ENCODE data around the gene GALNT14.

DNA sequence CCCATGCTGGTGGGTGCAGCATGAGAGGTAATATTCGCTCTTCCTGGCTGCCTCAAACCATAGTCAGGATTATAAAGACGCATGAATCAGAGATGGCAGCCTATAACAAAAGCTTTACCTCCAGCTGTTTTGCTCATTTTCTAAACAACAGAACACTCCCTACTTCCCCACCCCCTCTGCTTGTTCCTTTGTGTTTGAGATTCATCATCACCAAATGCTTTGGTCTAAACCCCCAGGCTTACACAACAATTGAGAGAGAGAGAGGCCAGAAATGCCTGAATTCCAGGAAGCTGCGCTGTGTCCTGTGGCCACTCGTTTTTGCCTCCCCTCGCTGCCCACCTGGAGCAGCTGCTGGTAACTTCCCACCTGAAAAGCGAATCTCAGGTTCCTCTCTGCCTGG is 252.2 kb downstream of the GALNT14 start:
- TF ChIP-seq, protein P1, sequence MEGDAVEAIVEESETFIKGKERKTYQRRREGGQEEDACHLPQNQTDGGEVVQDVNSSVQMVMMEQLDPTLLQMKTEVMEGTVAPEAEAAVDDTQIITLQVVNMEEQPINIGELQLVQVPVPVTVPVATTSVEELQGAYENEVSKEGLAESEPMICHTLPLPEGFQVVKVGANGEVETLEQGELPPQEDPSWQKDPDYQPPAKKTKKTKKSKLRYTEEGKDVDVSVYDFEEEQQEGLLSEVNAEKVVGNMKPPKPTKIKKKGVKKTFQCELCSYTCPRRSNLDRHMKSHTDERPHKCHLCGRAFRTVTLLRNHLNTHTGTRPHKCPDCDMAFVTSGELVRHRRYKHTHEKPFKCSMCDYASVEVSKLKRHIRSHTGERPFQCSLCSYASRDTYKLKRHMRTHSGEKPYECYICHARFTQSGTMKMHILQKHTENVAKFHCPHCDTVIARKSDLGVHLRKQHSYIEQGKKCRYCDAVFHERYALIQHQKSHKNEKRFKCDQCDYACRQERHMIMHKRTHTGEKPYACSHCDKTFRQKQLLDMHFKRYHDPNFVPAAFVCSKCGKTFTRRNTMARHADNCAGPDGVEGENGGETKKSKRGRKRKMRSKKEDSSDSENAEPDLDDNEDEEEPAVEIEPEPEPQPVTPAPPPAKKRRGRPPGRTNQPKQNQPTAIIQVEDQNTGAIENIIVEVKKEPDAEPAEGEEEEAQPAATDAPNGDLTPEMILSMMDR (IDR thresholded peaks at IDR 0.05 in 8 of 11, conservative IDR thresholded peaks at IDR 0.05 in 3 of 11), result no peak
- TF ChIP-seq POLR2A (IDR thresholded peaks at IDR 0.05) (no peak), POLR2AphosphoS5 (IDR thresholded peaks at IDR 0.05) (no peak)
